ENCODE data around the gene CYP17A1.

DNA sequence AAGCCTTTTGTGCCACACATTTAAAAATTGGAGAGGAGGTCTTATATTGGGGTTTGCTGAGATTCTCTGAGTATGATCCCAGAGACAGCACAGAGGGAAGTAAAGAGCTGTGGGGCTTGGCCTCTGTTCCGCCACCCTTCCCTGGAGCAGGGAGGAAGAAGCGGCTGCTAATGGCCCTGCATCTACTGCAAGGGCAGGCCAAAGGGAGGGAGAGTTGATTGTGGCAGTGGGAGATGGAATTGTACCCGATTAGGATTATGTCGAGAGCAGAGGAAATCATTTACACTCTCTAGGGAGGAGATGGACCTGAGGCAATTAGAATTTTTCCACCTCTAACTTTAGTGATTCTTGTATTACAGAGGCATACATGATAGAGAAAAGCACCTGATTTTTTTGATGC, 28.8 kb downstream of the CYP17A1 start:
- TF ChIP-seq, protein P1, sequence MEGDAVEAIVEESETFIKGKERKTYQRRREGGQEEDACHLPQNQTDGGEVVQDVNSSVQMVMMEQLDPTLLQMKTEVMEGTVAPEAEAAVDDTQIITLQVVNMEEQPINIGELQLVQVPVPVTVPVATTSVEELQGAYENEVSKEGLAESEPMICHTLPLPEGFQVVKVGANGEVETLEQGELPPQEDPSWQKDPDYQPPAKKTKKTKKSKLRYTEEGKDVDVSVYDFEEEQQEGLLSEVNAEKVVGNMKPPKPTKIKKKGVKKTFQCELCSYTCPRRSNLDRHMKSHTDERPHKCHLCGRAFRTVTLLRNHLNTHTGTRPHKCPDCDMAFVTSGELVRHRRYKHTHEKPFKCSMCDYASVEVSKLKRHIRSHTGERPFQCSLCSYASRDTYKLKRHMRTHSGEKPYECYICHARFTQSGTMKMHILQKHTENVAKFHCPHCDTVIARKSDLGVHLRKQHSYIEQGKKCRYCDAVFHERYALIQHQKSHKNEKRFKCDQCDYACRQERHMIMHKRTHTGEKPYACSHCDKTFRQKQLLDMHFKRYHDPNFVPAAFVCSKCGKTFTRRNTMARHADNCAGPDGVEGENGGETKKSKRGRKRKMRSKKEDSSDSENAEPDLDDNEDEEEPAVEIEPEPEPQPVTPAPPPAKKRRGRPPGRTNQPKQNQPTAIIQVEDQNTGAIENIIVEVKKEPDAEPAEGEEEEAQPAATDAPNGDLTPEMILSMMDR (IDR thresholded peaks at IDR 0.05): no peak
- TF ChIP-seq EP300 (IDR thresholded peaks at IDR 0.05): no peak

Data from ovary (tissue), 3 donors.